ENCODE measurements around the gene PP2D1.
"Not testable (repeated sequence)": the region's sequence is repeated elsewhere in the genome, so short reads cannot be mapped to it uniquely, and the experiment has no call there.

The PP2D1 gene

GRCh38 chr3:20039765-20040547, 27.9 kb upstream of the PP2D1 start, which contains the start of gene KAT2B:
KAT2B (plus strand) TSS chr3:20040446; CDS start chr3:20040478, 32 bp downstream.
- DNase-seq (ENCODE audit: low spot score): peak; percentile 81

- DNase-seq (ENCODE audit: low spot score): no peak
These were observed 27.4 kb upstream of the PP2D1 start for GRCh38 chr3:20039466-20039764.

- DNase-seq (ENCODE audit: low spot score): no peak
These were observed 26.8 kb upstream of the PP2D1 start for GRCh38 chr3:20038699-20039465.

GRCh38 chr3:20037255-20037996, 25.4 kb upstream of the PP2D1 start:
- no peak for DNase-seq (ENCODE audit: low spot score)

GRCh38 chr3:20035019-20035418, 23.0 kb upstream of the PP2D1 start:
- DNase-seq (ENCODE audit: low spot score): no peak

GRCh38 chr3:20031939-20032338, 19.9 kb upstream of the PP2D1 start:
- DNase-seq (ENCODE audit: low spot score): not testable (repeated sequence)

- DNase-seq (ENCODE audit: low spot score): no peak
These were observed 16.9 kb upstream of the PP2D1 start for GRCh38 chr3:20028905-20029331.

GRCh38 chr3:20027136-20027535, 15.1 kb upstream of the PP2D1 start:
- no peak for DNase-seq (ENCODE audit: low spot score)

GRCh38 chr3:20023623-20024405, 11.8 kb upstream of the PP2D1 start:
- DNase-seq (ENCODE audit: low spot score): no peak

- DNase-seq (ENCODE audit: low spot score): no peak
These were observed 11.0 kb upstream of the PP2D1 start for GRCh38 chr3:20022954-20023622.

- DNase-seq (ENCODE audit: low spot score): not testable (repeated sequence)
These were observed 4.0 kb upstream of the PP2D1 start for GRCh38 chr3:20016076-20016475.

GRCh38 chr3:20015525-20015924, 3.5 kb upstream of the PP2D1 start:
- no peak for DNase-seq (ENCODE audit: low spot score)

- no peak for DNase-seq (ENCODE audit: low spot score)
These were observed 1.3 kb upstream of the PP2D1 start for GRCh38 chr3:20013396-20013795.

GRCh38 chr3:20008646-20009045, 3.4 kb downstream of the PP2D1 start:
- no peak for DNase-seq (ENCODE audit: low spot score)

GRCh38 chr3:20007960-20008359, 4.1 kb downstream of the PP2D1 start:
- DNase-seq (ENCODE audit: low spot score): no peak

- no peak for DNase-seq (ENCODE audit: low spot score)
These were observed 10.1 kb downstream of the PP2D1 start for GRCh38 chr3:20001932-20002331.

GRCh38 chr3:19997502-19997901, 14.6 kb downstream of the PP2D1 start:
- no peak for DNase-seq (ENCODE audit: low spot score)

- DNase-seq (ENCODE audit: low spot score): no peak
These were observed 17.3 kb downstream of the PP2D1 start for GRCh38 chr3:19994796-19995195.

GRCh38 chr3:19988904-19989303, 23.2 kb downstream of the PP2D1 start:
- not testable (repeated sequence) for DNase-seq (ENCODE audit: low spot score)

- no peak for DNase-seq (ENCODE audit: low spot score)
These were observed 40.0 kb downstream of the PP2D1 start for GRCh38 chr3:19972054-19972453.

GRCh38 chr3:19970327-19970726, 41.7 kb downstream of the PP2D1 start:
- DNase-seq (ENCODE audit: low spot score): no peak
